PC-3 (cell line): Measurements from ENCODE around the gene ALDH5A1. TPM values are rescaled to one million over a fixed set of nuclear protein-coding genes. Genes with fewer than 3 reads are reported as not detected.

ENCODE experiments used
- ATAC-seq: fragments of 200-7000 bp; cut with Tn5 transposase; 2 replicates; pipeline ENCODE4 v1.9.1; 2020; ENCODE audit warnings: mild to moderate bottlenecking, moderate library complexity
- BruUV-seq: library from RNA; stranded (reverse); fragments of 400-500 nt; replicated peaks from 2 replicates; lab custom pipeline; 2021; lab: Mats Ljungman, UMichigan
- CTCF ChIA-PET: fragments of 300-600 bp; sonication (Branson Sonifier 250); formaldehyde crosslinking; loops from one replicate; lab custom pipeline; 2022; ENCODE audit warnings: antibody characterized with exemption; lab: Charles Lee
- POLR2A ChIA-PET: fragments of 300-600 bp; sonication (Branson Sonifier 250); formaldehyde crosslinking; loops from one replicate; lab custom pipeline; 2022; ENCODE audit warnings: antibody characterized with exemption; ENCODE audit not compliant: unreplicated experiment; lab: Charles Lee
- DNase-seq: peaks from one replicate; pipeline ENCODE4 v3.0.0-alpha.2; 2015
- H2AFZ ChIP-seq: fragments of 300-600 bp; sonication (generic); 2 replicates; pipeline ENCODE4 v1.6.0; 2016; ENCODE audit warnings: antibody characterized with exemption, low read length
- H3F3A ChIP-seq: fragments of 300-600 bp; sonication (generic); one replicate; pipeline ENCODE4 v1.6.0; 2017; ENCODE audit warnings: antibody characterized with exemption, low read length, control low read depth, mild to moderate bottlenecking; ENCODE audit not compliant: unreplicated experiment
- H3K27ac ChIP-seq: fragments of 300-600 bp; sonication (generic); 2 replicates; pipeline ENCODE4 v1.5.1; 2016; ENCODE audit warnings: mild to moderate bottlenecking, low read length
- H3K27me3 ChIP-seq: fragments of 300-600 bp; sonication (generic); 2 replicates; pipeline ENCODE4 v1.6.1; 2016; ENCODE audit warnings: low read length, mixed read lengths
- H3K36me3 ChIP-seq: fragments of 300-600 bp; sonication (generic); 2 replicates; pipeline ENCODE4 v1.6.1; 2016; ENCODE audit warnings: low read depth, mixed run types, low read length, mixed read lengths
- H3K4me1 ChIP-seq: fragments of 300-600 bp; sonication (generic); 2 replicates; pipeline ENCODE4 v1.5.1; 2016; ENCODE audit warnings: low read length; ENCODE audit not compliant: insufficient read depth
- H3K4me2 ChIP-seq: fragments of 300-600 bp; sonication (generic); 2 replicates; pipeline ENCODE4 v1.6.0; 2016; ENCODE audit warnings: low read length
- H3K4me3 ChIP-seq: fragments of 300-600 bp; sonication (generic); 2 replicates; pipeline ENCODE4 v1.5.1; 2016; ENCODE audit warnings: mild to moderate bottlenecking, low read length, mixed read lengths
- H3K79me2 ChIP-seq: fragments of 300-600 bp; sonication (generic); 2 replicates; pipeline ENCODE4 v1.6.1; 2017; ENCODE audit warnings: low read length, mixed read lengths
- H3K9ac ChIP-seq: fragments of 300-600 bp; sonication (generic); 2 replicates; pipeline ENCODE4 v1.6.0; 2016; ENCODE audit warnings: mild to moderate bottlenecking, low read length
- H3K9me2 ChIP-seq: fragments of 300-600 bp; sonication (generic); replicated peaks from 2 replicates; pipeline ENCODE4 v1.6.1; 2016; ENCODE audit warnings: mixed run types, low read length, mixed read lengths
- H3K9me3 ChIP-seq: fragments of 300-600 bp; sonication (generic); 2 replicates; pipeline ENCODE4 v1.6.1; 2016; ENCODE audit warnings: low read length, mixed read lengths
- H4K20me1 ChIP-seq: fragments of 300-600 bp; sonication (generic); 2 replicates; pipeline ENCODE4 v1.6.1; 2016; ENCODE audit warnings: low read length, mixed read lengths
- CTCF ChIP-seq: fragments of 300-600 bp; sonication (generic); conservative IDR thresholded peaks from 2 replicates; pipeline ENCODE4 v1.5.1; 2017; ENCODE audit warnings: antibody characterized with exemption, low read depth, mild to moderate bottlenecking, low read length
- EZH2 ChIP-seq: fragments of 300-600 bp; sonication (generic); IDR thresholded peaks from one replicate; pipeline ENCODE4 v1.6.1; 2017; ENCODE audit warnings: antibody characterized with exemption, mild to moderate bottlenecking, low read length; ENCODE audit not compliant: unreplicated experiment
- EZH2phosphoT487 ChIP-seq: fragments of 300-600 bp; sonication (generic); IDR thresholded peaks from 2 replicates; pipeline ENCODE4 v1.6.1; 2018; ENCODE audit warnings: mild to moderate bottlenecking, antibody characterized with exemption, low read length, borderline replicate concordance
- intact Hi-C: fragments of 100-400 bp; cut with micrococcal nuclease; formaldehyde crosslinking; loops from 2 replicates; pipeline ENCODE4 v1.9.0; 2023
- total RNA-seq: library from RNA; depleted of rRNA; stranded (reverse); fragments of >200 nt; gene quantifications from 2 replicates; pipeline ENCODE4 v1.2.3, GENCODE V29; 2014

The ALDH5A1 gene
- total RNA-seq, 1 experiment from 2014 or later: 11.9 TPM

- no peak overlapping the region for H3K9ac ChIP-seq
- no TSS peak for BruUV-seq
- ATAC-seq: no peak
- CTCF ChIA-PET: no interaction called here
- no peak overlapping the region for H3K4me2 ChIP-seq
- no peak overlapping the region for H2AFZ ChIP-seq
- intact Hi-C loops: no loop called here
- DNase-seq: no peak
- H3K4me3 ChIP-seq: no peak overlapping the region
- H3K36me3 ChIP-seq: no peaks in the 10 kb centered on the region
- H3F3A ChIP-seq: no peaks in the 10 kb centered on the region
- H3K79me2 ChIP-seq: no peaks in the 10 kb centered on the region
- no peaks in the 10 kb centered on the region for H3K27me3 ChIP-seq
- H3K4me1 ChIP-seq: 0 out of 2 replicates have a peak, but pooled peaks cover under 1% of the 10 kb centered on the region
- no peaks in the 10 kb centered on the region for H4K20me1 ChIP-seq
- POLR2A ChIA-PET: no interaction called here
- no peaks in the 10 kb centered on the region for H3K9me3 ChIP-seq
- H3K9me2 ChIP-seq: no peaks in the 10 kb centered on the region
- no peak overlapping the region for H3K27ac ChIP-seq
- TF ChIP-seq EZH2: no peak
- no peak for TF ChIP-seq CTCF
- no peak for TF ChIP-seq EZH2phosphoT487
These were observed 76.6 kb downstream of the ALDH5A1 start for GRCh38 chr6:24571361-24571760.

GRCh38 chr6:24574809-24575208 is 80.0 kb downstream of the ALDH5A1 start:
- TF ChIP-seq EZH2: no peak
- TF ChIP-seq CTCF: no peak
- no peak for TF ChIP-seq EZH2phosphoT487
- Histone ChIP-seq H3K4me1 (no peaks in the 10 kb centered on the region), H3K79me2 (no peaks in the 10 kb centered on the region), H3K4me2 (no peak overlapping the region), H3K27ac (no peak overlapping the region), H3K9me2 (no peaks in the 10 kb centered on the region), H3K27me3 (no peaks in the 10 kb centered on the region), H4K20me1 (no peaks in the 10 kb centered on the region), H3K9me3 (no peaks in the 10 kb centered on the region), H2AFZ (peak overlapping the region; percentile 21; the same call in 1 of the 2 replicates), H3K4me3 (no peak overlapping the region), H3F3A (no peaks in the 10 kb centered on the region), H3K9ac (no peak overlapping the region), H3K36me3 (no peaks in the 10 kb centered on the region)
- no peak; the same call in 1 of the 2 replicates for ATAC-seq
- DNase-seq: peak; percentile 13
- no TSS peak for BruUV-seq
- POLR2A ChIA-PET: no interaction called here
- CTCF ChIA-PET: no interaction called here
- intact Hi-C loops: no loop called here

- Histone ChIP-seq H3K4me2 (no peak overlapping the region), H3K4me1 (no peaks in the 10 kb centered on the region), H3K9me2 (no peaks in the 10 kb centered on the region), H4K20me1 (no peaks in the 10 kb centered on the region), H3K79me2 (no peaks in the 10 kb centered on the region), H3K4me3 (no peak overlapping the region), H3K9ac (no peak overlapping the region), H3K27me3 (no peaks in the 10 kb centered on the region), H2AFZ (no peak overlapping the region), H3K36me3 (no peaks in the 10 kb centered on the region), H3K27ac (no peak overlapping the region), H3F3A (no peaks in the 10 kb centered on the region), H3K9me3 (no peaks in the 10 kb centered on the region)
- intact Hi-C loops: no loop called here
- ChIA-PET CTCF (no interaction called here), POLR2A (no interaction called here)
- BruUV-seq: no TSS peak
- DNase-seq (no peak), ATAC-seq (no peak)
- TF ChIP-seq EZH2phosphoT487 (no peak), EZH2 (no peak), CTCF (no peak)
These were observed 81.7 kb downstream of the ALDH5A1 start for GRCh38 chr6:24576447-24576846.
